Measurements from ENCODE around the gene MAP2K4.

DNA sequence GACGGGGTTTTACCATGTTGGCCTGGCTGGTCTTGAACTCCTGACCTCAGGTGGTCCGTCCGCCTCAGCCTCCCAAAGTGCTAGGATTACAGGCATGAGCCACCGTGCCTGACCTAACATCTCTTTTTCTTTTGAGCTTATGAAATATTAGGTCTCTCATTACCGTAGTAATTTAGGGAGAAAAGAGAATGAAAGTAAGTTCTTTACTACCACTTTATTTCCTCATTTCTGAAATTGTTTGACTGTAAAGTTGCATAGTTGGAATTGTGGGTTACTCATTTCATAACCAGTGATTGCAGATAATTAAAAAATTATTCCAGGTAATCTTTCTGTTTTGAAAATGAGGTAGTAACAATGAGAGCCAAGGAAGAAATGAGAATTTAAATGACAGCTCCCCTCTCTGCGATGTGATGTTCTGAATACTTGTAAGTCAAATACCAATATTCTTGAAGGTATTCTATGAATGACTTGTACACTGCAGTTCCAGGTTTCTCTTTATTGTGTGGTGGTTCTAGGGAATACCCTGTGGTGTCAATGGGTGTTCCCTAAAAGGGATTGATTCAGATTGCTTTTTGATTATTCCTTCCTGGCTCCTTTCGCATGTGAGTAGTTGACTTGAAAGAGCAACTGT lies 28.3 kb downstream of the MAP2K4 start:
- TF ChIP-seq SIN3A (IDR thresholded peaks at IDR 0.05; ENCODE audit: borderline replicate concordance, insufficient read depth, low read length) = no peak
- no peak for TF ChIP-seq POLR2AphosphoS5 (IDR thresholded peaks at IDR 0.05; ENCODE audit: low read depth, low read length)
